Neural progenitor cell (in vitro differentiated cells): ENCODE data around the gene CST8.

Experiments
- CTCF ChIP-seq: fragments of 200-600 bp; sonication (generic); IDR thresholded peaks from 2 replicates; pipeline ENCODE4 v1.5.1; 2017; ENCODE audit warnings: antibody characterized with exemption, mild to moderate bottlenecking
- EZH2 ChIP-seq: fragments of 200-600 bp; sonication (generic); IDR thresholded peaks from 2 replicates; pipeline ENCODE4 v1.6.1; 2017; ENCODE audit warnings: antibody characterized with exemption, mild to moderate bottlenecking, moderate library complexity

- no peak for TF ChIP-seq CTCF
- TF ChIP-seq EZH2: no peak
Observed at GRCh38 chr20:23450877-23451276, 40.0 kb upstream of the CST8 start.
